B cell (primary cell): ENCODE results near the gene PAK4. TPM values are rescaled to one million over a fixed set of nuclear protein-coding genes. Genes with fewer than 3 reads are reported as not detected.

Experiments used
- ATAC-seq: fragments of 200-7000 bp; cut with Tn5 transposase; one replicate; pipeline ENCODE4 v1.10.0; 2021; ENCODE audit warnings: low read depth, mild to moderate bottlenecking, moderate number of reproducible peaks, moderate library complexity
- CTCF ChIA-PET: fragments of 350-600 bp; sonication (Branson Sonifier 250); formaldehyde crosslinking; loops from one replicate; lab custom pipeline; 2021; ENCODE audit warnings: antibody characterized with exemption, inconsistent platforms; lab: Charles Lee
- POLR2A ChIA-PET: fragments of 350-600 bp; sonication (Branson Sonifier 250); formaldehyde crosslinking; loops from one replicate; lab custom pipeline; 2021; ENCODE audit warnings: antibody characterized with exemption; lab: Charles Lee
- DNase-seq: peaks from one replicate; pipeline ENCODE4 v3.0.0; 2013
- H2AFZ ChIP-seq: 2 replicates; pipeline ENCODE4 v1.6.1; 2012; ENCODE audit warnings: mild to moderate bottlenecking, low read depth, low read length; ENCODE audit not compliant: insufficient read depth, poor library complexity, severe bottlenecking
- H3K27ac ChIP-seq, 2 donors: 1 replicate in 1 of 2; 2 replicates in 1 of 2; pipeline ENCODE4 v1.5.1; 2012 to 2013; ENCODE audit warnings: low read length in 2 of 2, mild to moderate bottlenecking in 2 of 2, moderate library complexity in 1 of 2
- H3K27me3 ChIP-seq, 4 experiments: fragments of 200-600 bp in 1 of 4; sonication (generic) in 1 of 4; replicated peaks in 1 of 4; 1 replicate in 2 of 4; 2 replicates in 2 of 4; pipeline versions ENCODE4 v1.6.1 to v1.7.0; 2013 to 2016; ENCODE audit warnings: low read length in 3 of 4, mild to moderate bottlenecking in 2 of 4, mixed read lengths in 1 of 4, moderate library complexity in 1 of 4; ENCODE audit not compliant: insufficient read depth in 4 of 4, control insufficient read depth in 3 of 4; ENCODE audit errors: control extremely low read depth in 1 of 4
- H3K36me3 ChIP-seq, 2 experiments: replicated peaks in 1 of 2; 1 replicate in 1 of 2; 2 replicates in 1 of 2; pipeline versions ENCODE4 v1.6.1 to v1.7.1; 2013; ENCODE audit warnings: low read length in 1 of 2; ENCODE audit not compliant: insufficient read depth in 2 of 2, control insufficient read depth in 1 of 2; ENCODE audit errors: control extremely low read depth in 1 of 2, extremely low read depth in 1 of 2
- H3K4me1 ChIP-seq, 2 donors: fragments of 200-600 bp in 1 of 2; sonication (generic) in 1 of 2; 1 replicate in 1 of 2; 2 replicates in 1 of 2; pipeline versions ENCODE4 v1.5.1 to v1.6.1; 2013 to 2017; ENCODE audit warnings: low read length in 2 of 2; ENCODE audit not compliant: control insufficient read depth in 2 of 2, insufficient read depth in 2 of 2
- H3K4me2 ChIP-seq: replicated peaks from 2 replicates; pipeline ENCODE3; 2012; ENCODE audit warnings: mild to moderate bottlenecking, low read depth, low read length; ENCODE audit not compliant: poor library complexity, severe bottlenecking
- H3K4me3 ChIP-seq, 5 experiments: fragments of 200-600 bp in 1 of 5; sonication (generic) in 1 of 5; 1 replicate in 3 of 5; 2 replicates in 2 of 5; pipeline versions ENCODE4 v1.5.1 to v1.7.0; 2011 to 2016; ENCODE audit warnings: low read length in 4 of 5, mild to moderate bottlenecking in 4 of 5, low read depth in 2 of 5, control low read depth in 1 of 5, moderate library complexity in 1 of 5; ENCODE audit not compliant: insufficient read depth in 1 of 5; ENCODE audit errors: control extremely low read depth in 1 of 5, extremely low read depth in 1 of 5
- H3K79me2 ChIP-seq: fragments of 200-600 bp; sonication (generic); one replicate; pipeline ENCODE4 v1.6.0; 2016; ENCODE audit warnings: low read length; ENCODE audit not compliant: control insufficient read depth, insufficient read depth
- H3K9ac ChIP-seq: fragments of 200-600 bp; sonication (generic); 2 replicates; pipeline ENCODE4 v1.6.1; 2017; ENCODE audit warnings: mild to moderate bottlenecking, low read length, moderate library complexity
- H3K9me3 ChIP-seq, 3 donors: one replicate each; pipeline versions ENCODE4 v1.6.1 to v1.7.1; 2013; ENCODE audit warnings: low read length in 2 of 3; ENCODE audit not compliant: control insufficient read depth in 2 of 3, insufficient read depth in 1 of 3; ENCODE audit errors: control extremely low read depth in 1 of 3
- H4K20me1 ChIP-seq: 2 replicates; pipeline ENCODE4 v1.6.0; 2012; ENCODE audit warnings: mild to moderate bottlenecking, low read length; ENCODE audit not compliant: insufficient read depth, control insufficient read depth, poor library complexity, severe bottlenecking
- H3K27ac Mint-ChIP-seq: one replicate; pipeline ENCODE4 v1.8.0; 2021; ENCODE audit warnings: mixed read lengths
- H3K27me3 Mint-ChIP-seq: one replicate; pipeline ENCODE4 v1.8.0; 2021; ENCODE audit warnings: mixed read lengths
- H3K4me1 Mint-ChIP-seq: one replicate; pipeline ENCODE4 v1.8.0; 2021; ENCODE audit warnings: mixed read lengths
- H3K4me3 Mint-ChIP-seq: one replicate; pipeline ENCODE4 v1.8.0; 2021; ENCODE audit warnings: mixed read lengths
- H3K9me3 Mint-ChIP-seq: one replicate; pipeline ENCODE4 v1.8.0; 2022; ENCODE audit warnings: mixed read lengths; ENCODE audit not compliant: insufficient read depth
- EZH2 ChIP-seq: IDR thresholded peaks from 2 replicates; pipeline ENCODE4 v1.6.1; 2012; ENCODE audit warnings: borderline replicate concordance, low read depth, mild to moderate bottlenecking, moderate library complexity, low read length; ENCODE audit not compliant: insufficient read depth, poor library complexity, severe bottlenecking
- WGBS: methylation state at CpG from one replicate; pipeline ENCODE4 v1.1.5; 2013; ENCODE audit warnings: missing lambda C conversion rate; ENCODE audit not compliant: insufficient coverage; 5-methylcytosine and 5-hydroxymethylcytosine counted together
- intact Hi-C: fragments of 100-400 bp; cut with micrococcal nuclease; formaldehyde crosslinking; loops from one replicate; pipeline ENCODE4 v1.10.0; 2022
- polyA plus RNA-seq: library from polyadenylated mRNA; depleted of rRNA; stranded (reverse); fragments of >200 nt; gene quantifications from 2 replicates; pipeline ENCODE4 v1.2.3, GENCODE V29; 2012
- total RNA-seq, 2 donors: library from RNA; stranded (reverse); fragments of 120-200 nt in 1 of 2; gene quantifications; 1 replicate in 1 of 2; 2 replicates in 1 of 2; pipeline versions ENCODE4 v1.2.3 to v1.2.4, GENCODE V29; 2013 to 2022
- TF ChIP-seq, protein P1 (sequence below): fragments of 200-600 bp; IDR thresholded peaks from one replicate; pipeline ENCODE4 v1.8.0; 2022; ENCODE audit warnings: antibody characterized with exemption, mild to moderate bottlenecking

Gene PAK4
- total and polyA plus RNA-seq, 2 donors (not counting 1 experiment from before 2014, with no cell fraction given), result 12.0 to 23.3 TPM

DNA sequence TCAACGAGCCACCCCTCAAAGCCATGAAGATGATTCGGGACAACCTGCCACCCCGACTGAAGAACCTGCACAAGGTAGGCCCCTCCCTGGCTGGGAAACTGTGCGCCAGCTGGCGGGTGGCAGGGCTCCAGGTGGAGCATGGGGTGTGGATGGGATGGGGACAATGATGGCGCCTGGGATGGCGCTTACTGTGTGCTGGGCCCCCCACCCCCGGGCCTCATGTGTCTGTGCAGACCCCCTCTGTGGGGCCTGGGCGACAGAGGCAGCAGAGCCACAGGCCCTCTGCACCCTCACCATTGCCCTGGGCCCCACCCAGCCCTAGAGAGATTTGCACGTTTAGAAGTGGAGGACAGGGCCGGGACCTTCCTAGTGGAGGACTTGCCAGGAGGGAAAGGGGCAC, 52.1 kb downstream of the PAK4 start:
- H2AFZ ChIP-seq, result no peak overlapping the region
- 94% methylated on average over 6 of the region's 11 CpGs for WGBS
- ChIA-PET POLR2A (no interaction called here), CTCF (no interaction called here)
- Mint-ChIP-seq H3K4me3 (no peak overlapping the region), H3K27me3 (no peaks in the 10 kb centered on the region), H3K4me1 (no peaks in the 10 kb centered on the region), H3K27ac (no peak overlapping the region), H3K9me3 (no peaks in the 10 kb centered on the region)
- no peak overlapping the region for H3K9ac ChIP-seq
- TF ChIP-seq, protein P1, sequence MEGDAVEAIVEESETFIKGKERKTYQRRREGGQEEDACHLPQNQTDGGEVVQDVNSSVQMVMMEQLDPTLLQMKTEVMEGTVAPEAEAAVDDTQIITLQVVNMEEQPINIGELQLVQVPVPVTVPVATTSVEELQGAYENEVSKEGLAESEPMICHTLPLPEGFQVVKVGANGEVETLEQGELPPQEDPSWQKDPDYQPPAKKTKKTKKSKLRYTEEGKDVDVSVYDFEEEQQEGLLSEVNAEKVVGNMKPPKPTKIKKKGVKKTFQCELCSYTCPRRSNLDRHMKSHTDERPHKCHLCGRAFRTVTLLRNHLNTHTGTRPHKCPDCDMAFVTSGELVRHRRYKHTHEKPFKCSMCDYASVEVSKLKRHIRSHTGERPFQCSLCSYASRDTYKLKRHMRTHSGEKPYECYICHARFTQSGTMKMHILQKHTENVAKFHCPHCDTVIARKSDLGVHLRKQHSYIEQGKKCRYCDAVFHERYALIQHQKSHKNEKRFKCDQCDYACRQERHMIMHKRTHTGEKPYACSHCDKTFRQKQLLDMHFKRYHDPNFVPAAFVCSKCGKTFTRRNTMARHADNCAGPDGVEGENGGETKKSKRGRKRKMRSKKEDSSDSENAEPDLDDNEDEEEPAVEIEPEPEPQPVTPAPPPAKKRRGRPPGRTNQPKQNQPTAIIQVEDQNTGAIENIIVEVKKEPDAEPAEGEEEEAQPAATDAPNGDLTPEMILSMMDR, result no peak
- TF ChIP-seq EZH2, result no peak
- no peaks in the 10 kb centered on the region for H3K4me1 ChIP-seq
- H4K20me1 ChIP-seq, result no peaks in the 10 kb centered on the region
- ATAC-seq (no peak), DNase-seq (no peak)
- H3K36me3 ChIP-seq, result peaks cover 0 to 11% of the 10 kb centered on the region in 2 experiments
- no peaks in the 10 kb centered on the region for H3K27me3 ChIP-seq
- intact Hi-C loops, result no loop called here
- no peak overlapping the region for H3K4me2 ChIP-seq
- no peaks in the 10 kb centered on the region for H3K79me2 ChIP-seq
- H3K27ac ChIP-seq, result no peak overlapping the region
- H3K9me3 ChIP-seq, result no peaks in the 10 kb centered on the region
- no peak overlapping the region for H3K4me3 ChIP-seq

DNA sequence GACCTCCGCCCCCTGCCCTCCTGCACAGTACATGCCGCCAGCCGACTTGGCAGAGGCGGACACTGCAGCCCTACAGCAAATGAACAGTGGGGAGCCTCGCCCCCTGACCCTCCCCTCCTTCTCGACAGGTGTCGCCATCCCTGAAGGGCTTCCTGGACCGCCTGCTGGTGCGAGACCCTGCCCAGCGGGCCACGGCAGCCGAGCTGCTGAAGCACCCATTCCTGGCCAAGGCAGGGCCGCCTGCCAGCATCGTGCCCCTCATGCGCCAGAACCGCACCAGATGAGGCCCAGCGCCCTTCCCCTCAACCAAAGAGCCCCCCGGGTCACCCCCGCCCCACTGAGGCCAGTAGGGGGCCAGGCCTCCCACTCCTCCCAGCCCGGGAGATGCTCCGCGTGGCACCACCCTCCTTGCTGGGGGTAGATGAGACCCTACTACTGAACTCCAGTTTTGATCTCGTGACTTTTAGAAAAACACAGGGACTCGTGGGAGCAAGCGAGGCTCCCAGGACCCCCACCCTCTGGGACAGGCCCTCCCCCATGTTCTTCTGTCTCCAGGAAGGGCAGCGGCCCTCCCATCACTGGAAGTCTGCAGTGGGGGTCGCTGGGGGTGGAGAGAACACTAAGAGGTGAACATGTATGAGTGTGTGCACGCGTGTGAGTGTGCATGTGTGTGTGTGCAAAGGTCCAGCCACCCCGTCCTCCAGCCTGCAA, 52.9 kb downstream of the PAK4 start:
- Histone ChIP-seq H3K4me1 (no peaks in the 10 kb centered on the region), H3K4me3 (no peak overlapping the region), H3K9me3 (no peaks in the 10 kb centered on the region), H4K20me1 (no peaks in the 10 kb centered on the region), H3K27ac (no peak overlapping the region), H3K9ac (no peak overlapping the region), H3K79me2 (no peaks in the 10 kb centered on the region), H3K36me3 (peaks cover 0 to 11% of the 10 kb centered on the region in 2 experiments), H3K27me3 (no peaks in the 10 kb centered on the region), H2AFZ (no peak overlapping the region), H3K4me2 (no peak overlapping the region)
- 93% methylated on average over 26 of the region's 30 CpGs for WGBS
- DNase-seq (no peak), ATAC-seq (no peak)
- Mint-ChIP-seq H3K9me3 (no peaks in the 10 kb centered on the region), H3K27ac (no peak overlapping the region), H3K4me1 (no peaks in the 10 kb centered on the region), H3K4me3 (no peak overlapping the region), H3K27me3 (no peaks in the 10 kb centered on the region)
- CTCF ChIA-PET, result no interaction called here
- TF ChIP-seq, protein P1, result no peak
- TF ChIP-seq EZH2, result no peak
- POLR2A ChIA-PET, result no interaction called here
- intact Hi-C loops, result no loop called here
